ENCODE measurements around the gene MAP3K5.

DNA sequence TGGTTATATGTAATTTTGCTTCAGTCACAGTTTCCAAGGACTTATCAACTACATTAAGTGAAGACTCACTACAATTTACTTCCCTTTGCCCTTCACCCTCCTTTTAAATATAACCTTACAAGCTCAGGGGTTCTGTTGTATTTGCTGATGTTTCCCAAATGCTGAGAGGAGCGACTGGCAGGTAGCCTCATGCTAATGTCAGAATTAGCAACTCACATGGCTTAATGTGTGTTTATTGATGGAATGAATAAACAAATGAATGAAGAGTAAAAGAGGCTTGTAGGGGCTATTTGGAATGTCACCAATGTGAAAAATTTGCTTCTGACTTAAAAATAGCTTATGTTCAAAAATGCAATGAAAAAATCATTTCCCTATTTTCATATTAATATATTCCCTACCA lies 200.7 kb downstream of the MAP3K5 start:
- TF ChIP-seq, protein P1, sequence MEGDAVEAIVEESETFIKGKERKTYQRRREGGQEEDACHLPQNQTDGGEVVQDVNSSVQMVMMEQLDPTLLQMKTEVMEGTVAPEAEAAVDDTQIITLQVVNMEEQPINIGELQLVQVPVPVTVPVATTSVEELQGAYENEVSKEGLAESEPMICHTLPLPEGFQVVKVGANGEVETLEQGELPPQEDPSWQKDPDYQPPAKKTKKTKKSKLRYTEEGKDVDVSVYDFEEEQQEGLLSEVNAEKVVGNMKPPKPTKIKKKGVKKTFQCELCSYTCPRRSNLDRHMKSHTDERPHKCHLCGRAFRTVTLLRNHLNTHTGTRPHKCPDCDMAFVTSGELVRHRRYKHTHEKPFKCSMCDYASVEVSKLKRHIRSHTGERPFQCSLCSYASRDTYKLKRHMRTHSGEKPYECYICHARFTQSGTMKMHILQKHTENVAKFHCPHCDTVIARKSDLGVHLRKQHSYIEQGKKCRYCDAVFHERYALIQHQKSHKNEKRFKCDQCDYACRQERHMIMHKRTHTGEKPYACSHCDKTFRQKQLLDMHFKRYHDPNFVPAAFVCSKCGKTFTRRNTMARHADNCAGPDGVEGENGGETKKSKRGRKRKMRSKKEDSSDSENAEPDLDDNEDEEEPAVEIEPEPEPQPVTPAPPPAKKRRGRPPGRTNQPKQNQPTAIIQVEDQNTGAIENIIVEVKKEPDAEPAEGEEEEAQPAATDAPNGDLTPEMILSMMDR (IDR thresholded peaks at IDR 0.05; ENCODE audit: insufficient read depth, low read length, poor library complexity, severe bottlenecking) = no peak
- TF ChIP-seq EZH2phosphoT487 (conservative IDR thresholded peaks at IDR 0.05; ENCODE audit: low read length) = no peak
